Activated T-helper 17 cell treated with anti-CD3 and anti-CD28 coated beads, Interleukin-2, amount 50 U/mL, for 72 hours (primary cell): Measurements from ENCODE around the gene SERPINE1. TPM values are rescaled to one million over a fixed set of nuclear protein-coding genes. Genes with fewer than 3 reads are reported as not detected.
"Not testable (repeated sequence)": the region's sequence is repeated elsewhere in the genome, so short reads cannot be mapped to it uniquely, and the experiment has no call there.

Source experiments
- ATAC-seq: fragments of 150-1000 bp; cut with Tn5 transposase; replicated peaks from 2 replicates; pipeline ENCODE4 v1.10.0; 2021; ENCODE audit warnings: mild to moderate bottlenecking, moderate library complexity
- H3K27ac Mint-ChIP-seq: one replicate; pipeline ENCODE4 v1.8.0; 2022; ENCODE audit warnings: mixed read lengths
- H3K27me3 Mint-ChIP-seq: one replicate; pipeline ENCODE4 v1.8.0; 2022; ENCODE audit warnings: mixed read lengths
- H3K36me3 Mint-ChIP-seq: one replicate; pipeline ENCODE4 v1.8.0; 2022; ENCODE audit warnings: low read depth, mild to moderate bottlenecking, mixed read lengths
- H3K4me1 Mint-ChIP-seq: one replicate; pipeline ENCODE4 v1.8.0; 2022; ENCODE audit warnings: mixed read lengths
- H3K4me3 Mint-ChIP-seq: one replicate; pipeline ENCODE4 v1.8.0; 2022; ENCODE audit warnings: mild to moderate bottlenecking, mixed read lengths
- H3K9me3 Mint-ChIP-seq: one replicate; pipeline ENCODE4 v1.8.0; 2022; ENCODE audit warnings: mixed read lengths
- total RNA-seq, 2 donors: library from RNA; stranded (reverse); gene quantifications; one replicate each; pipeline ENCODE4 v1.2.3, GENCODE V29; 2022

The SERPINE1 gene
- 1 to 10 TPM in 1 of 2 donors, under 1 TPM in 1; 0.30 to 4.5 TPM for total RNA-seq

DNA sequence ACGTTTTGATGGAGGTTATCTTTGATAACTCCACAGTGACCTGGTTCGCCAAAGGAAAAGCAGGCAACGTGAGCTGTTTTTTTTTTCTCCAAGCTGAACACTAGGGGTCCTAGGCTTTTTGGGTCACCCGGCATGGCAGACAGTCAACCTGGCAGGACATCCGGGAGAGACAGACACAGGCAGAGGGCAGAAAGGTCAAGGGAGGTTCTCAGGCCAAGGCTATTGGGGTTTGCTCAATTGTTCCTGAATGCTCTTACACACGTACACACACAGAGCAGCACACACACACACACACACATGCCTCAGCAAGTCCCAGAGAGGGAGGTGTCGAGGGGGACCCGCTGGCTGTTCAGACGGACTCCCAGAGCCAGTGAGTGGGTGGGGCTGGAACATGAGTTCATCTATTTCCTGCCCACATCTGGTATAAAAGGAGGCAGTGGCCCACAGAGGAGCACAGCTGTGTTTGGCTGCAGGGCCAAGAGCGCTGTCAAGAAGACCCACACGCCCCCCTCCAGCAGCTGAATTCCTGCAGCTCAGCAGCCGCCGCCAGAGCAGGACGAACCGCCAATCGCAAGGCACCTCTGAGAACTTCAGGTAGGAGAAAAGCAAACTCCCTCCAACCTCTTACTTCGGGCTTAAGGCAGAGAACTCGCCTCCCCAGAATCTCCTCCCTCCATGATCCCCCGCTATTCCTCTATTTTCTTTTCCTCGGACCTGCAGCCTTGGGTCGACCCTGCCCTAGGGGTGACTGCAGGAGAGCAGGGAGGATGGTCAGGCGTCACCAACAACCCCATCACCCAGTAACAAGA is at the start of gene SERPINE1:
SERPINE1 (plus strand) TSS at position 454 of the 809 bp plus-strand sequence. CDS start 1,290 bp downstream, outside the sequence.
- H3K27ac Mint-ChIP-seq, result peak within 1 kb of the TSS; percentile 50
- H3K9me3 Mint-ChIP-seq, result no peaks in the 10 kb centered on the region
- H3K36me3 Mint-ChIP-seq, result no peaks in the 10 kb centered on the region
- H3K4me3 Mint-ChIP-seq, result peak within 1 kb of the TSS; percentile 65
- H3K4me1 Mint-ChIP-seq, result peaks cover 24% of the 10 kb centered on the region
- ATAC-seq, result peak; percentile 79
- peaks cover 49% of the 10 kb centered on the region for H3K27me3 Mint-ChIP-seq

DNA sequence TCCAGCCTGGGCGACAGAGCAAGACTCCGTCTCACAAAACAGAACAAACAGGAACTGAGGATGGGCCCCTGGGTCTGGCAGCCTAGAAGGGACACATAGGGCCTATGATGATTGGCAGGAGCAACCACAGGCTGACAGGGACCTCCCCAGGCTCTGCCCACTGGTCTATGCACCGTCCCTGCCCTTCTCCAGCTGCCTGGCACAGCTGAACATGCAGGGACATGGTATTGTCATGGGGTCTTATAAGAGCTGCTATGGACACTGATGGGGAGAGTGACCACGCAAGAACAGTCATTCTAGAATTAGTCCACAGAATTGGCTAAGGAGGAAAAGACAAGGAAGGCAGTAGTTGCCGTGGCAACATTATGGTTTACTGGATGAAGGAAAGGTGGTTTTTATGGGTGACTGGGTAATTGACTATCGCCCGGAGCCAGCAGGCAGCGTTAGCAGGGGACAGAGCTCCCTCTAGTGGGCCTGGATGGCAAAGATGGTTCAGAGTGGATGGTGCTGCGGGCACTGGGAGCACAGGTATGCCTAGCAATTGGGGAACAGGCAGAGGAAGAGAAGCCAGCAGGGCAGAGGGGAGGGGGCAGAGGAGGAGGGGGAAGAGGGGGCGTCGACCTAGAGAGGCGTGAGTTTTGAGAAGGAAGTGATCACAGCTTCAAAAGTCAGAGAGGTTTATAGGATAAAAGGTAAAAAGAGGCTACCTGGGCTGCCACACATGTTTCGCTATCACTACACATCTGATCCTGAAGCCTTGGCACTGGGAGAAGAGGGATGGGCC is 49.4 kb upstream of the SERPINE1 start:
- peaks cover 13% of the 10 kb centered on the region for H3K27me3 Mint-ChIP-seq
- H3K9me3 Mint-ChIP-seq, result no peaks in the 10 kb centered on the region
- H3K4me3 Mint-ChIP-seq, result no peak overlapping the region
- H3K4me1 Mint-ChIP-seq, result peaks cover 7% of the 10 kb centered on the region
- H3K36me3 Mint-ChIP-seq, result no peaks in the 10 kb centered on the region
- ATAC-seq, result peak; percentile 99
- H3K27ac Mint-ChIP-seq, result no peak overlapping the region

DNA sequence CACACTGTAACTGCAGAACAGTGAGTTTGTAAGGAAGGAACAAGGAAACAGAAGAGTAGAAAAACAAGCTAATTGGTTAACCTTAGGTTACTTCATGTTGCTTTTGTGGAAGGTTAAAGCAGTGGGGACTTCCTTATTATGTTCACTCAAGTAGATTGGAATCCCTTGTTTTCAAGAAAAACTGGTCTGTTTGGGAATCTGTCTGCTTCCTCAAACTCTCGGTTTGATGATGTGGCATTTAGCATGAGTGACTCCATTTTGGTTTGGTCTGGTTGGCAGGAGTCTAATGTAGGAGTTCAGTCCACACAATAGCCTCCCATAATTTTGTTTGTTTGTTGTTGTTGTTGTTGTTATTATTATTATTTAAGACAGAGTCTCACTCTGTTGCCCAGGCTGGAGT is 45.5 kb upstream of the SERPINE1 start:
- Mint-ChIP-seq H3K4me3 (no peak overlapping the region), H3K9me3 (no peaks in the 10 kb centered on the region), H3K36me3 (peaks cover 10% of the 10 kb centered on the region), H3K4me1 (peaks cover 12% of the 10 kb centered on the region), H3K27ac (no peak overlapping the region), H3K27me3 (peaks cover 5% of the 10 kb centered on the region)
- ATAC-seq, result no peak

DNA sequence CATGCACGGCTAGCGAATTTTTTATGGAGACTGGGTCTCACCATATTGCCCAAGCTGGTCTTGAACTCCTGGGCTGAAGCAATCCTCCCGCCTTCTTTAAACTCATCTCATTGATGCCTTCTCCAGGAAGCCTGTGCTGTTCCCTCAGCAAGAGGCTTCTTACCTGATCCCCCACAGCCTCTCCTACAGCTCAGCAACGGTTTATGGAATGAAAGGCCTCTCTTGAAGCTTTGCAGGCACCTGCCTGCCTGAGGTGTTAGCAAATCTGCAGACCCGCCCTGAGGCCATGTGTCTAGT is 42.1 kb upstream of the SERPINE1 start:
- peaks cover 15% of the 10 kb centered on the region for H3K4me1 Mint-ChIP-seq
- peaks cover 27% of the 10 kb centered on the region for H3K36me3 Mint-ChIP-seq
- peak overlapping the region; percentile 92 for H3K27ac Mint-ChIP-seq
- H3K9me3 Mint-ChIP-seq, result no peaks in the 10 kb centered on the region
- peak overlapping the region; percentile 58 for H3K4me3 Mint-ChIP-seq
- H3K27me3 Mint-ChIP-seq, result no peaks in the 10 kb centered on the region
- no peak for ATAC-seq

DNA sequence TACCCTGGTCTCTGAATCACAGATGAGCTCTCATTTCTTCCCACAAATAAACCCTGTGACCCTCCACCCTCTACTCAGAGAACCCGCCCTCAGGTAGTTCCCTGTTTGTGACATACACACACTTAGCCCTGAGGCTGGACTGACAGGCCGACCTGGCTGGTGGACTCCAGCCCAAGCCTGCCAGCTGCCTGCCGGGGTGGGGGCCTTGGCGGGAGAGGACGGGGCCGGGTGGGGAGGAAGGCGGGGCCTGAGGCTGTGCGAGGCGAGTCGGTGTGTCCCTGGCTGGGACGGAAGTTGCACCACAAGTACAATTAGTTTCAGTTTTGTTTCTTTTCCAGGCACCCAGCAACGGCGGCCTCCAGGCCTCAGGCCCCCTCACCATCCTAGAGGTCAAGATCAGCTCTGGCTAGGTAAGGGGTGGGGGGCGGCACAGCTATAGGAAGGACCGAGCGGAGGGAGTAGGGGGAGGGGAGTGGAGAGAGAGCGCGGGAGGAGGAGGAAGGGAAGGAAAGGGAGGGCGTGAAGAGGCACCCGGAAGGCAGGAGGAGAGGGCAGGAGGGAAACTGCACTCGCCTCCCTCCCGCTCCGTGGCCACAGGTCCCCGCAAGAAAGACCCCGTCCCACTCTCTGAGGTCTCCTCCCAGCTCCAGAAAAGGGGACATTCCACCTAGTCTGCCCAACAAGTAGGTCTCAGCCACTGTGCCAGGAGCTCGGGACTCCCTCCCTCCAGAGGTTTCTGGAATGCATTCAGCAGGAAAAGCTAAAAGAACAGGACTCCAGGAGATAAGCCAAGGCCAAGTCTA is 41.5 kb upstream of the SERPINE1 start, which contains the start of gene TRIM56:
TRIM56 (plus strand) TSS at position 320 of the 803 bp plus-strand sequence. CDS start 1,832 bp downstream, outside the sequence.
- H3K27ac Mint-ChIP-seq, result peak within 1 kb of the TSS; percentile 92
- peaks cover 16% of the 10 kb centered on the region for H3K4me1 Mint-ChIP-seq
- ATAC-seq, result peak; percentile 92
- H3K4me3 Mint-ChIP-seq, result peak within 1 kb of the TSS; percentile 58
- H3K27me3 Mint-ChIP-seq, result no peaks in the 10 kb centered on the region
- H3K36me3 Mint-ChIP-seq, result peaks cover 32% of the 10 kb centered on the region
- H3K9me3 Mint-ChIP-seq, result no peaks in the 10 kb centered on the region

DNA sequence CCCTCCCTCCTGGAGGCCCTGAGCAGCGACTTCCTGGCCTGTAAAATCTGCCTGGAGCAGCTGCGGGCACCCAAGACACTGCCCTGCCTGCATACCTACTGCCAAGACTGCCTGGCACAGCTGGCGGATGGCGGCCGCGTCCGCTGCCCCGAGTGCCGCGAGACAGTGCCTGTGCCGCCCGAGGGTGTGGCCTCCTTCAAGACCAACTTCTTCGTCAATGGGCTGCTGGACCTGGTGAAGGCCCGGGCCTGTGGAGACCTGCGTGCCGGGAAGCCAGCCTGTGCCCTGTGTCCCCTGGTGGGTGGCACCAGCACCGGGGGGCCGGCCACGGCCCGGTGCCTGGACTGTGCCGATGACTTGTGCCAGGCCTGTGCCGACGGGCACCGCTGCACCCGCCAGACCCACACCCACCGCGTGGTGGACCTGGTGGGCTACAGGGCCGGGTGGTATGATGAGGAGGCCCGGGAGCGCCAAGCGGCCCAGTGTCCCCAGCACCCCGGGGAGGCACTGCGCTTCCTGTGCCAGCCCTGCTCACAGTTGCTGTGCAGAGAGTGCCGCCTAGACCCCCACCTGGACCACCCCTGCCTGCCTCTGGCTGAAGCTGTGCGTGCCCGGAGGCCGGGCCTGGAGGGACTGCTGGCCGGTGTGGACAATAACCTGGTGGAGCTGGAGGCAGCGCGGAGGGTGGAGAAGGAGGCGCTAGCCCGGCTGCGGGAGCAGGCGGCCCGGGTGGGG is 39.4 kb upstream of the SERPINE1 start:
- no peak for ATAC-seq
- Mint-ChIP-seq H3K27me3 (no peaks in the 10 kb centered on the region), H3K27ac (no peak overlapping the region), H3K36me3 (peaks cover 49% of the 10 kb centered on the region), H3K4me1 (peaks cover 21% of the 10 kb centered on the region), H3K4me3 (no peak overlapping the region), H3K9me3 (no peaks in the 10 kb centered on the region)

DNA sequence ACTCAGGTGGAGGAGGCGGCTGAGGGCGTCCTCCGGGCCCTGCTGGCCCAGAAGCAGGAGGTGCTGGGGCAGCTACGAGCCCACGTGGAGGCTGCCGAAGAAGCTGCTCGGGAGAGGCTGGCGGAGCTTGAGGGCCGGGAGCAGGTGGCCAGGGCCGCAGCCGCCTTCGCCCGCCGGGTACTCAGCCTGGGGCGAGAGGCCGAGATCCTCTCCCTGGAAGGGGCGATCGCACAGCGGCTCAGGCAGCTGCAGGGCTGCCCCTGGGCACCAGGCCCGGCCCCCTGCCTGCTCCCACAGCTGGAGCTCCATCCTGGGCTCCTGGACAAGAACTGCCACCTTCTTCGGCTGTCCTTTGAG is 38.9 kb upstream of the SERPINE1 start:
- Mint-ChIP-seq H3K27me3 (no peaks in the 10 kb centered on the region), H3K4me3 (no peak overlapping the region), H3K36me3 (peaks cover 49% of the 10 kb centered on the region), H3K9me3 (no peaks in the 10 kb centered on the region), H3K27ac (no peak overlapping the region), H3K4me1 (peaks cover 21% of the 10 kb centered on the region)
- no peak for ATAC-seq

DNA sequence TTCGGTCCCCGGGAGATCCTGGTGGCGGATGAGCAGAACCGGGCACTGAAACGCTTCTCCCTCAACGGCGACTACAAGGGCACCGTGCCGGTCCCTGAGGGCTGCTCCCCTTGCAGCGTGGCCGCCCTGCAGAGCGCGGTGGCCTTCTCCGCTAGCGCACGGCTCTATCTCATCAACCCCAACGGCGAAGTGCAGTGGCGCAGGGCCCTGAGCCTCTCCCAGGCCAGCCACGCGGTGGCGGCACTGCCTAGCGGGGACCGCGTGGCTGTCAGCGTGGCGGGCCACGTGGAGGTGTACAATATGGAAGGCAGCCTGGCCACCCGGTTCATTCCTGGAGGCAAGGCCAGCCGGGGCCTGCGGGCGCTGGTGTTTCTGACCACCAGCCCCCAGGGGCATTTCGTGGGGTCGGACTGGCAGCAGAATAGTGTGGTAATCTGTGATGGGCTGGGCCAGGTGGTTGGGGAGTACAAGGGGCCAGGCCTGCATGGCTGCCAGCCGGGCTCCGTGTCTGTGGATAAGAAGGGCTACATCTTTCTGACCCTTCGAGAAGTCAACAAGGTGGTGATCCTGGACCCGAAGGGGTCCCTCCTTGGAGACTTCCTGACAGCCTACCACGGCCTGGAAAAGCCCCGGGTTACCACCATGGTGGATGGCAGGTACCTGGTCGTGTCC is 37.9 kb upstream of the SERPINE1 start:
- Mint-ChIP-seq H3K27ac (peak overlapping the region; percentile 63), H3K9me3 (no peaks in the 10 kb centered on the region), H3K4me3 (peak overlapping the region; percentile 36), H3K4me1 (peaks cover 21% of the 10 kb centered on the region), H3K27me3 (no peaks in the 10 kb centered on the region), H3K36me3 (peaks cover 49% of the 10 kb centered on the region)
- ATAC-seq, result no peak

DNA sequence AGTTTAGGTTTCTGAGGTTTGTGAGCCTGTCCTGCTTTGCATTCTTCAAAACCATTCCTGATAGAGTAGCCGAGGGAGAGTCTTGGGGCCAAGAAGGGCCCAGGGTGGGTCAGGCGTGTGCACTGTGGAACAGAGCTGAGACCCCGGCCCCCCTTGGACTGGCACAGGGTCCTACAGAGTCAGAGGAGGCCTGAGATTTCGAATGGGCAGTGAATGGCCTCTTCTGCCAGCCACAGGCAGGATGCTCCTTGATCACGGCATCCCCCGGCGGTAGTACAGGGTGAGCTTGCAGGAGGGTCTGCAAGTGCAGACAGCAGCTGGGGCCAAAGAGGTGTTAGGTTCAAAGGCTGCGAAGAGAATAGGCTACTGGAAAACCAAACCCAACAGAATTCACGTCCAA is 37.0 kb upstream of the SERPINE1 start:
- Mint-ChIP-seq H3K4me3 (peak overlapping the region; percentile 36), H3K36me3 (peaks cover 49% of the 10 kb centered on the region), H3K4me1 (peaks cover 18% of the 10 kb centered on the region), H3K27ac (peak overlapping the region; percentile 63), H3K9me3 (no peaks in the 10 kb centered on the region), H3K27me3 (no peaks in the 10 kb centered on the region)
- ATAC-seq, result no peak

DNA sequence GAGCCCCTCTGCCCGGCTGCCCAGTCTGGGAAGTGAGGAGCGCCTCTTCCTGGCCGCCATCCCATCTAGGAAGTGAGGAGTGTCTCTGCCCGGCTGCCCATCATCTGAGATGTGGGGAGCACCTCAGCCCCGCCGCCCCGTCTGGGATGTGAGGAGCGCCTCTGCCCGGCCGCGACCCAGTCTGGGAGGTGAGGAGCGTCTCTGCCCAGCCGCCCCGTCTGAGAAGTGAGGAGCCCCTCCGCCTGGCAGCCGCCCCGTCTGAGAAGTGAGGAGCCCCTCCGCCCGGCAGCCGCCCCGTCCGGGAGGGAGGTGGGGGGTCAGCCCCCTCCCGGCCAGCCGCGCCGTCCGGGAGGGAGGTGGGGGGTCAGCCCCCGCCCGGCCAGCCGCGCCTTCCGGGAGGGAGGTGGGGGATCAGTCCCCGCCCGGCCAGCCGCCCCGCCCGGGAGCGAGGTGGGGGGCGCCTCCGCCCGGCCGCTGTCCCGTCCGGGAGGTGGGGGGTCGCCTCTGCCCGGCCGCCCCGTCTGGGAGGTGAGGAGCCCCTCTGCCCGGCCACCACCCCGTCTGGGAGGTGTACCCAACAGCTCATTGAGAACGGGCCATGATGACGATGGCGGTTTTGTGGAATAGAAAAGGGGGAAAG is 34.5 kb upstream of the SERPINE1 start:
- not testable (repeated sequence) for H3K4me3 Mint-ChIP-seq, H3K27ac Mint-ChIP-seq, ATAC-seq, H3K9me3 Mint-ChIP-seq, H3K27me3 Mint-ChIP-seq
- peaks cover 39% of the 10 kb centered on the region for H3K36me3 Mint-ChIP-seq
- peaks cover 15% of the 10 kb centered on the region for H3K4me1 Mint-ChIP-seq

DNA sequence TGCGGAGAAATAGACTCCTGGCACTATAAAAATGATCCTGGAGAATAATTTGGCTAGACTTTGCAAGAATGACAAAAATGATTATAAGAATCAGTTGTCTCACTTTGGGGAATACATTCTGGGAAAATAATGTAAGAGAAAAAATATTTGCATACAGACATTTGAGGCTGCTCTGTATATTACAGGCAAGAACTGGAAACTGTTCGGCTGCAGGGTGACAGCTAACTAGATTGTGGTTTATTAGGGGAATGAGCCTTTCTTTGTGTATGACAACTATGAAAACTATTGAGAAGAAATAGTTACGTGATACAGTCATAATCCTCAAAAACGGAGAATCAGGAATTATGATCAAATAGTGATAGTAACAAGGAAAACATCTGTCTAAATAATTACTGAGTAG is 33.0 kb upstream of the SERPINE1 start:
- H3K4me3 Mint-ChIP-seq, result no peak overlapping the region
- no peaks in the 10 kb centered on the region for H3K9me3 Mint-ChIP-seq
- no peak for ATAC-seq
- peaks cover 31% of the 10 kb centered on the region for H3K36me3 Mint-ChIP-seq
- H3K4me1 Mint-ChIP-seq, result peaks cover 15% of the 10 kb centered on the region
- no peaks in the 10 kb centered on the region for H3K27me3 Mint-ChIP-seq
- no peak overlapping the region for H3K27ac Mint-ChIP-seq

DNA sequence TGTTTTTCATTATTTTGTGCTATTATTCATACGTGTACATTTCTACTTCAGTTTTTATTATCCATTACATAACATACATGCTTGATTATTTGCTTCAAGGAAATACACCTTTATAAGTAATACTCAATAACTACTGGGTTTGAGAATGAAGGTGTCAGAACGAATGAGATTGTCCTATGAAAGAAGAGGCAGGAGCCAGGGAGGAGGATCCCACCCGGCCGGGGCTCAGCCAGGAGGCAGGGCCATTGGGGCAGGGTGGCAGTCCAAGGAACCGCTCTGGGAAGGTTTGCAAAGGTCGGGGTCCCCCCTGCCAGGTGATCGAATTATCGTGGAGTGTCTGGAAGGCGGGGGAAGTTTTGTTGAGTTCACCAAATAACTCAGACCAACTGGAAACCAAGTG is 32.5 kb upstream of the SERPINE1 start:
- ATAC-seq, result no peak
- H3K4me3 Mint-ChIP-seq, result no peak overlapping the region
- no peak overlapping the region for H3K27ac Mint-ChIP-seq
- H3K27me3 Mint-ChIP-seq, result no peaks in the 10 kb centered on the region
- peaks cover 14% of the 10 kb centered on the region for H3K4me1 Mint-ChIP-seq
- peaks cover 27% of the 10 kb centered on the region for H3K36me3 Mint-ChIP-seq
- no peaks in the 10 kb centered on the region for H3K9me3 Mint-ChIP-seq

DNA sequence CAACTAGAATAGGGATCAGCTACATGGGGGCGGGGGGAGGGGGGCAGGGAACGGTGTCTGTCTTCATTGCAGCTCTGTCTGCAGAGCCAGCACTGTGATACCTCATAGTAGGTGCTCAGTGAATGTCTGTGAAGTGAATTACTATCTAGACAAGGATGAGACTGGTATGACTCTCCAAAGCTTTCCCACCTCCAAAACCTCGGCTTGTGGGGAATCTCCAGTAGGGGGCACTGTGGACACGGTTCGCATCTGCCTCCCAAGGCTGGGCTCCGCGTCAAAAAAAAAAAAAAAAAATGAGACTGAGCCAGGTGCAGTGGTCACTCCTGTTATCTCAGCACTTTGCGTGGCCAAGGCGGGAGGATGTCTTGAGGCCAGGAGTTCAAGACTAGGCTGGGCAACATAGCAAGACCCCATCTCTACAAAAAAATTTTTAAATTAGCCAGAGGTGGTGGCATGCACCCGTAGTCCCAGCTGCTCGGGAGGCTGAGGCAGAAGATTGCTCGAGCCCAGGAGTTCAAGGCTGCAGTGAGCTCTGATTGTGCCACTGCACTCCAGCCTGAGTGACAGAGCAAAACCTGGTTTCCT is 32.0 kb upstream of the SERPINE1 start:
- ATAC-seq, result peak; percentile 44
- Mint-ChIP-seq H3K4me3 (no peak overlapping the region), H3K4me1 (peaks cover 9% of the 10 kb centered on the region), H3K36me3 (peaks cover 22% of the 10 kb centered on the region), H3K27me3 (no peaks in the 10 kb centered on the region), H3K27ac (no peak overlapping the region), H3K9me3 (no peaks in the 10 kb centered on the region)
